Measurements from ENCODE around the gene DCD. TPM values are rescaled to one million over a fixed set of nuclear protein-coding genes. Genes with fewer than 3 reads are reported as not detected.

DCD gene
- polyA plus RNA-seq, 1 donor from 2014 or later = not detected

GRCh38 chr12:54595471-54595870, 52.7 kb downstream of the DCD start:
- no peak overlapping the region for H3K9ac ChIP-seq (ENCODE audit: low read length)
- H4K20me1 ChIP-seq (ENCODE audit: insufficient read depth) = no peaks in the 10 kb centered on the region
- H3F3A ChIP-seq (ENCODE audit: insufficient read depth, low read length, poor library complexity, severe bottlenecking) = no peaks in the 10 kb centered on the region
- H3K9me2 ChIP-seq (ENCODE audit: insufficient read depth, low read length) = no peaks in the 10 kb centered on the region
- no peaks in the 10 kb centered on the region for H3K9me3 ChIP-seq (ENCODE audit: low read length)
- no peak overlapping the region for H2AFZ ChIP-seq (ENCODE audit: low read depth, low read length)
- H3K79me2 ChIP-seq (replicated peaks; ENCODE audit: insufficient read depth, low read length) = no peaks in the 10 kb centered on the region
- no peaks in the 10 kb centered on the region for H3K36me3 ChIP-seq (ENCODE audit: insufficient read depth, low read length)
- TF ChIP-seq RAD21 (conservative IDR thresholded peaks at IDR 0.05) (no peak), MXI1 (conservative IDR thresholded peaks at IDR 0.05; ENCODE audit: poor library complexity, severe bottlenecking) (no peak), TAF1 (IDR thresholded peaks at IDR 0.05; ENCODE audit: low read depth) (no peak), SMC3 (conservative IDR thresholded peaks at IDR 0.05; ENCODE audit: poor library complexity) (no peak), REST (IDR thresholded peaks at IDR 0.05; ENCODE audit: borderline replicate concordance) (no peak), CTCF (IDR thresholded peaks at IDR 0.05; ENCODE audit: poor library complexity, severe bottlenecking) (no peak), EZH2 (IDR thresholded peaks at IDR 0.05; ENCODE audit: borderline replicate concordance, insufficient read depth, low read length, poor library complexity, severe bottlenecking) (no peak), POLR2AphosphoS5 (IDR thresholded peaks at IDR 0.05) (no peak), EP300 (conservative IDR thresholded peaks at IDR 0.05; ENCODE audit: poor library complexity, severe bottlenecking) (no peak)
- no peak overlapping the region for H3K27ac ChIP-seq (ENCODE audit: low read length)
- no peak overlapping the region for H3K4me2 ChIP-seq (ENCODE audit: low read length)
- H3K4me3 ChIP-seq (ENCODE audit: low read length) = no peak overlapping the region
- H3K27me3 ChIP-seq (ENCODE audit: insufficient read depth, low read depth, low read length) = no peaks in the 10 kb centered on the region

Other genes with a start within 250 kb of the DCD start
- not detected in 2 replicates for gene ITGA5, start 229.1 kb downstream of the DCD start, polyA plus RNA-seq
- not detected in 2 replicates for gene GTSF1, start 174.8 kb downstream of the DCD start, polyA plus RNA-seq
- 0.02 and 1.9 TPM in 2 replicates for gene NCKAP1L, start 150.6 kb downstream of the DCD start, polyA plus RNA-seq
- 9.2 and 14.0 TPM in 2 replicates for gene PDE1B, start 98.8 kb downstream of the DCD start, polyA plus RNA-seq
- gene PPP1R1A, start 59.7 kb downstream of the DCD start, polyA plus RNA-seq = 28.9 and 29.6 TPM in 2 replicates
- gene LACRT, start 13.5 kb downstream of the DCD start, polyA plus RNA-seq = not detected in 2 replicates
- not detected in 2 replicates for gene MUCL1, start 206.2 kb upstream of the DCD start, polyA plus RNA-seq